ENCODE data around the gene CCT7. TPM values are rescaled to one million over a fixed set of nuclear protein-coding genes. Genes with fewer than 3 reads are reported as not detected.

Gene CCT7
- total RNA-seq, 1 donor from 2014 or later, result 655 TPM

- no peak for DNase-seq (ENCODE audit: low read depth, low spot score)
Measured at GRCh38 chr2:73292316-73292905, 58.3 kb downstream of the CCT7 start.

- DNase-seq (ENCODE audit: low read depth, low spot score), result no peak
Measured at GRCh38 chr2:73292906-73293533, 58.9 kb downstream of the CCT7 start.

GRCh38 chr2:73293534-73294171, 59.5 kb downstream of the CCT7 start, which contains the start of gene EGR4:
TSS of gene EGR4 (minus strand) at chr2:73293548. CDS start at chr2:73293317, 231 bp downstream.
- no peak for DNase-seq (ENCODE audit: low read depth, low spot score)

GRCh38 chr2:73294239-73294638, 60.1 kb downstream of the CCT7 start:
- DNase-seq (ENCODE audit: low read depth, low spot score), result no peak

GRCh38 chr2:73295751-73296400, 61.8 kb downstream of the CCT7 start:
- no peak for DNase-seq (ENCODE audit: low read depth, low spot score)

- DNase-seq (ENCODE audit: low read depth, low spot score), result no peak
Measured at GRCh38 chr2:73297151-73297559, 63.0 kb downstream of the CCT7 start.

GRCh38 chr2:73297586-73297985, 63.5 kb downstream of the CCT7 start:
- DNase-seq (ENCODE audit: low read depth, low spot score), result no peak

GRCh38 chr2:73300926-73301325, 66.8 kb downstream of the CCT7 start:
- DNase-seq (ENCODE audit: low read depth, low spot score), result no peak

GRCh38 chr2:73301636-73302035, 67.5 kb downstream of the CCT7 start:
- DNase-seq (ENCODE audit: low read depth, low spot score), result no peak

Other genes starting within 250 kb of the CCT7 start
- 11.1 and 16.1 TPM in 2 replicates for gene SFXN5, start 162.6 kb upstream of the CCT7 start, total RNA-seq
- 47.2 and 50.2 TPM in 2 replicates for gene RAB11FIP5, start 121.4 kb upstream of the CCT7 start, total RNA-seq
- not detected in 2 replicates for gene NOTO, start 31.7 kb upstream of the CCT7 start, total RNA-seq
- 15.0 and 19.8 TPM in 2 replicates for gene SMYD5, start 20.1 kb upstream of the CCT7 start, total RNA-seq
- 19.7 and 29.4 TPM in 2 replicates for gene PRADC1, start 1.1 kb upstream of the CCT7 start, total RNA-seq
- gene FBXO41, start 50.2 kb downstream of the CCT7 start, total RNA-seq, result 0.56 and 0.66 TPM in 2 replicates
- gene EGR4, start 59.2 kb downstream of the CCT7 start, total RNA-seq, result not detected in 2 replicates
- 7.3 and 12.1 TPM in 2 replicates for gene ALMS1, start 151.5 kb downstream of the CCT7 start, total RNA-seq

Measured in pulmonary artery endothelial cell (primary cell).